IMR-90 (cell line): Measurements from ENCODE around the gene ZNF423. TPM values are rescaled to one million over a fixed set of nuclear protein-coding genes. Genes with fewer than 3 reads are reported as not detected.

ENCODE experiments used
- ATAC-seq: fragments of 200-7000 bp; cut with Tn5 transposase; 2 replicates; pipeline ENCODE4 v1.9.1; 2020; ENCODE audit warnings: low read depth, mild to moderate bottlenecking, moderate library complexity
- BruUV-seq: library from RNA; stranded (reverse); fragments of 400-500 nt; replicated peaks from 2 replicates; lab custom pipeline; 2021; lab: Mats Ljungman, UMichigan
- CTCF ChIA-PET: fragments of 300-600 bp; formaldehyde crosslinking; extraction: SDS; loops from one replicate; lab custom pipeline; 2021; ENCODE audit warnings: antibody characterized with exemption; lab: Yijun Ruan, JAX
- POLR2A ChIA-PET: fragments of 300-600 bp; sonication (Branson Sonifier 250); formaldehyde crosslinking; loops from one replicate; lab custom pipeline; 2022; ENCODE audit warnings: antibody characterized with exemption; ENCODE audit not compliant: unreplicated experiment; lab: Charles Lee
- DNase-seq: peaks from one replicate; pipeline ENCODE4 v3.0.0; 2013
- H2AFZ ChIP-seq: replicated peaks from 2 replicates; pipeline ENCODE3; 2013; ENCODE audit warnings: low read length, mild to moderate bottlenecking; ENCODE audit not compliant: poor library complexity
- H2AK5ac ChIP-seq: 2 replicates; pipeline ENCODE4 v1.6.1; 2013; ENCODE audit warnings: low read depth, low read length, inconsistent platforms
- H2AK9ac ChIP-seq: replicated peaks from 2 replicates; pipeline ENCODE3; 2013; ENCODE audit warnings: mild to moderate bottlenecking, low read depth, low read length, moderate library complexity; ENCODE audit not compliant: poor library complexity
- H2BK120ac ChIP-seq: 2 replicates; pipeline ENCODE4 v1.6.1; 2013; ENCODE audit warnings: low read depth, low read length, inconsistent platforms
- H2BK15ac ChIP-seq: 3 replicates; pipeline ENCODE4 v1.6.1; 2013; ENCODE audit warnings: low read depth, low read length, inconsistent platforms
- H2BK20ac ChIP-seq: 2 replicates; pipeline ENCODE4 v1.6.1; 2013; ENCODE audit warnings: low read depth, mild to moderate bottlenecking, inconsistent platforms, low read length, moderate library complexity
- H2BK5ac ChIP-seq: 2 replicates; pipeline ENCODE4 v1.6.1; 2013; ENCODE audit warnings: mild to moderate bottlenecking, low read depth, low read length, inconsistent platforms; ENCODE audit not compliant: poor library complexity, severe bottlenecking
- H3K14ac ChIP-seq: replicated peaks from 2 replicates; pipeline ENCODE4 v1.6.1; 2013; ENCODE audit warnings: low read depth, low read length, inconsistent platforms
- H3K18ac ChIP-seq: 2 replicates; pipeline ENCODE4 v1.6.1; 2013; ENCODE audit warnings: low read depth, low read length, control low read depth
- H3K23ac ChIP-seq: 2 replicates; pipeline ENCODE4 v1.6.1; 2013; ENCODE audit warnings: low read depth, low read length, inconsistent platforms
- H3K27ac ChIP-seq: 2 replicates; pipeline ENCODE4 v1.5.1; 2013; ENCODE audit warnings: mild to moderate bottlenecking, control low read depth, low read length; ENCODE audit not compliant: insufficient read depth
- H3K27me3 ChIP-seq: 2 replicates; pipeline ENCODE4 v1.6.1; 2013; ENCODE audit warnings: low read length; ENCODE audit not compliant: control insufficient read depth, insufficient read depth
- H3K36me3 ChIP-seq: 2 replicates; pipeline ENCODE4 v1.6.1; 2013; ENCODE audit warnings: low read length, mixed read lengths; ENCODE audit not compliant: control insufficient read depth, insufficient read depth
- H3K4ac ChIP-seq: 2 replicates; pipeline ENCODE4 v1.6.1; 2013; ENCODE audit warnings: low read depth, low read length, inconsistent platforms
- H3K4me1 ChIP-seq: 2 replicates; pipeline ENCODE4 v1.6.1; 2013; ENCODE audit warnings: low read length, mixed read lengths; ENCODE audit not compliant: control insufficient read depth, insufficient read depth
- H3K4me2 ChIP-seq: 2 replicates; pipeline ENCODE4 v1.6.1; 2013; ENCODE audit warnings: low read depth, mild to moderate bottlenecking, control low read depth, low read length, moderate library complexity
- H3K4me3 ChIP-seq: 2 replicates; pipeline ENCODE4 v1.5.1; 2013; ENCODE audit warnings: low read depth, mild to moderate bottlenecking, control low read depth, low read length, moderate library complexity; ENCODE audit not compliant: insufficient read depth
- H3K56ac ChIP-seq: 2 replicates; pipeline ENCODE4 v1.6.1; 2013; ENCODE audit warnings: low read length, inconsistent platforms; ENCODE audit not compliant: insufficient read depth; ENCODE audit errors: extremely low read depth
- H3K79me1 ChIP-seq, 2 experiments: 2 replicates each; pipeline ENCODE4 v1.6.1; 2013; ENCODE audit warnings: low read length in 2 of 2, inconsistent platforms in 1 of 2, low read depth in 1 of 2
- H3K9ac ChIP-seq: 2 replicates; pipeline ENCODE4 v1.6.1; 2013; ENCODE audit warnings: low read depth, low read length, control low read depth
- H3K9me1 ChIP-seq: 2 replicates; pipeline ENCODE4 v1.6.1; 2013; ENCODE audit warnings: low read length, inconsistent platforms; ENCODE audit not compliant: insufficient read depth
- H3K9me3 ChIP-seq: 2 replicates; pipeline ENCODE4 v1.6.1; 2013; ENCODE audit warnings: low read length; ENCODE audit not compliant: control insufficient read depth, insufficient read depth
- H4K20me1 ChIP-seq: 2 replicates; pipeline ENCODE4 v1.6.1; 2013; ENCODE audit warnings: low read length, inconsistent platforms; ENCODE audit not compliant: insufficient read depth
- H4K5ac ChIP-seq: 2 replicates; pipeline ENCODE4 v1.6.1; 2013; ENCODE audit warnings: mild to moderate bottlenecking, low read depth, low read length, control low read depth
- H4K8ac ChIP-seq, 2 experiments: 2 replicates each; pipeline ENCODE4 v1.6.1; 2013; ENCODE audit warnings: low read depth in 2 of 2, low read length in 2 of 2, control low read depth in 1 of 2, inconsistent platforms in 1 of 2
- H4K91ac ChIP-seq: 2 replicates; pipeline ENCODE4 v1.6.1; 2013; ENCODE audit warnings: low read depth, low read length, inconsistent platforms; ENCODE audit not compliant: insufficient read depth
- BHLHE40 ChIP-seq: fragments of 150-350 bp; IDR thresholded peaks from 2 replicates; pipeline ENCODE4 v1.6.1; 2016; ENCODE audit warnings: mild to moderate bottlenecking, low read depth, low read length
- CTCF ChIP-seq: conservative IDR thresholded peaks from 2 replicates; pipeline ENCODE4 v1.5.1; 2012; ENCODE audit warnings: mild to moderate bottlenecking, low read depth, low read length, improper control_type of control experiment
- ELK1 ChIP-seq: fragments of 150-350 bp; IDR thresholded peaks from 2 replicates; pipeline ENCODE4 v1.6.1; 2016; ENCODE audit warnings: low read depth, mild to moderate bottlenecking, low read length, moderate library complexity, borderline replicate concordance
- MAFK ChIP-seq: IDR thresholded peaks from 2 replicates; pipeline ENCODE4 v1.6.1; 2012; ENCODE audit warnings: low read depth, low read length, improper control_type of control experiment
- MXI1 ChIP-seq: IDR thresholded peaks from 2 replicates; pipeline ENCODE4 v1.6.1; 2012; ENCODE audit warnings: low read depth, mild to moderate bottlenecking, low read length, moderate library complexity, borderline replicate concordance
- NFE2L2 ChIP-seq: fragments of 150-350 bp; IDR thresholded peaks from 2 replicates; pipeline ENCODE4 v1.6.1; 2016; ENCODE audit warnings: low read depth, mild to moderate bottlenecking, low read length
- RAD21 ChIP-seq: IDR thresholded peaks from 2 replicates; pipeline ENCODE4 v1.6.1; 2012; ENCODE audit warnings: low read length, improper control_type of control experiment
- RCOR1 ChIP-seq: IDR thresholded peaks from 2 replicates; pipeline ENCODE4 v1.6.1; 2012; ENCODE audit warnings: mild to moderate bottlenecking, low read length, improper control_type of control experiment; ENCODE audit not compliant: insufficient replicate concordance
- USF2 ChIP-seq: fragments of 150-350 bp; IDR thresholded peaks from 2 replicates; pipeline ENCODE4 v1.6.1; 2017; ENCODE audit warnings: mild to moderate bottlenecking, antibody characterized with exemption, low read length, low read depth
- WGBS, 2 experiments: methylation state at CpG; one replicate each; pipeline versions ENCODE4 v1.1.5 to v1.1.7; 2013; ENCODE audit warnings: missing lambda C conversion rate in 2 of 2; ENCODE audit not compliant: insufficient read length in 1 of 2; ENCODE audit errors: extremely low coverage in 2 of 2; 5-methylcytosine and 5-hydroxymethylcytosine counted together
- dilution Hi-C: fragments of 300-500 bp; cut with HindIII; formaldehyde crosslinking; loops from one replicate; pipeline ENCODE4 v1.14.3; 2018; ENCODE audit warnings: low sequenced_read_pairs; ENCODE audit not compliant: unreplicated experiment
- in situ Hi-C: fragments of 300-500 bp; cut with MboI; formaldehyde crosslinking; loops from 3 replicates; pipeline ENCODE4 v1.14.3; 2019; ENCODE audit warnings: low sequenced_read_pairs, inconsistent platforms, mixed read lengths
- intact Hi-C: fragments of 100-400 bp; cut with micrococcal nuclease; formaldehyde crosslinking; loops from 2 replicates; pipeline ENCODE4 v1.10.0; 2022
- polyA plus RNA-seq, 3 experiments: library from polyadenylated mRNA; depleted of rRNA; stranded (reverse); fragments of >200 nt; gene quantifications; 2 replicates each; pipeline ENCODE4 v1.2.3, GENCODE V29; 2012; ENCODE audit warnings: low replicate concordance in 1 of 3
- total RNA-seq: library from RNA; depleted of rRNA; stranded (reverse); fragments of >200 nt; gene quantifications from 2 replicates; pipeline ENCODE4 v1.2.3, GENCODE V29; 2012

Gene ZNF423
- total and polyA plus RNA-seq, 2 of the 4 experiments (the other 2 are of a cell fraction): under 0.01 to 0.10 TPM

GRCh38 chr16:49697631-49698452, 158.1 kb downstream of the ZNF423 start:
- H3K4ac ChIP-seq: no peak overlapping the region
- peaks cover 36% of the 10 kb centered on the region for H3K27me3 ChIP-seq
- DNase-seq (no peak), ATAC-seq (no peak)
- H2BK5ac ChIP-seq: no peak overlapping the region
- H2AK5ac ChIP-seq: no peak overlapping the region
- no peaks in the 10 kb centered on the region for H3K36me3 ChIP-seq
- no peak overlapping the region for H2BK20ac ChIP-seq
- no peak overlapping the region for H3K23ac ChIP-seq
- BruUV-seq: no TSS peak
- intact Hi-C loops (no loop called here), in situ Hi-C loops (no loop called here), dilution Hi-C loops (no loop called here)
- no peak overlapping the region for H4K5ac ChIP-seq
- no peak overlapping the region for H3K14ac ChIP-seq
- ChIA-PET CTCF (no interaction called here), POLR2A (no interaction called here)
- H3K79me1 ChIP-seq: no peaks in the 10 kb centered on the region
- no peak overlapping the region for H3K9ac ChIP-seq
- H3K56ac ChIP-seq: no peak overlapping the region
- H2BK120ac ChIP-seq: no peak overlapping the region
- WGBS, 2 experiments: 91% methylated on average over 14 of the region's 28 CpGs; no CpG with 5 or more reads in 1 of the 2 experiments
- no peak overlapping the region for H3K4me2 ChIP-seq
- no peak overlapping the region for H3K4me3 ChIP-seq
- H3K4me1 ChIP-seq: no peaks in the 10 kb centered on the region
- H3K9me3 ChIP-seq: no peaks in the 10 kb centered on the region
- H2AK9ac ChIP-seq: no peak overlapping the region
- no peak overlapping the region for H3K27ac ChIP-seq
- no peak overlapping the region for H2AFZ ChIP-seq
- H4K8ac ChIP-seq: no peak overlapping the region
- TF ChIP-seq MXI1 (no peak), CTCF (no peak), RAD21 (no peak), ELK1 (no peak), MAFK (no peak), RCOR1 (no peak), USF2 (no peak), BHLHE40 (no peak), NFE2L2 (no peak)
- no peak overlapping the region for H4K91ac ChIP-seq
- H3K9me1 ChIP-seq: no peaks in the 10 kb centered on the region
- no peak overlapping the region for H3K18ac ChIP-seq
- no peak overlapping the region for H2BK15ac ChIP-seq
- H4K20me1 ChIP-seq: no peaks in the 10 kb centered on the region
